HepG2 (cell line): ENCODE measurements around the gene ING1. TPM values are rescaled to one million over a fixed set of nuclear protein-coding genes. Genes with fewer than 3 reads are reported as not detected.
A peak's percentile ranks its signal among the peaks of the same experiment; 100 is the strongest.

Source experiments
- CHD2 ChIP-seq: IDR thresholded peaks from 2 replicates; pipeline ENCODE4 v1.6.1; 2011; ENCODE audit warnings: low read depth, low read length, improper control_type of control experiment
- GABPB1 ChIP-seq: IDR thresholded peaks from 2 replicates; pipeline ENCODE4 v1.6.1; 2016; ENCODE audit warnings: mild to moderate bottlenecking, missing genetic modification reagents, moderate library complexity, missing compliant biosample characterization
- GLMP ChIP-seq: sonication (generic); formaldehyde crosslinking; IDR thresholded peaks from 2 replicates; pipeline ENCODE4 v1.9.0; 2021; ENCODE audit warnings: missing genetic modification reagents, mild to moderate bottlenecking, borderline replicate concordance
- GPN1 ChIP-seq: sonication (generic); formaldehyde crosslinking; IDR thresholded peaks from 2 replicates; pipeline ENCODE4 v1.5.1; 2020; ENCODE audit warnings: missing genetic modification reagents, borderline replicate concordance
- GTF2F1 ChIP-seq: fragments of 150-350 bp; IDR thresholded peaks from 2 replicates; pipeline ENCODE4 v1.6.1; 2014; ENCODE audit warnings: low read length
- HNRNPK ChIP-seq: fragments of 200-400 bp; formaldehyde crosslinking; IDR thresholded peaks from 2 replicates; pipeline ENCODE4 v1.6.1; 2018; ENCODE audit warnings: low read length, low read depth, moderate library complexity, mild to moderate bottlenecking; ENCODE audit not compliant: poor library complexity, severe bottlenecking
- MAFF ChIP-seq: IDR thresholded peaks from 2 replicates; pipeline ENCODE4 v1.6.1; 2011; ENCODE audit warnings: low read depth, low read length, improper control_type of control experiment
- MED13 ChIP-seq: sonication (generic); formaldehyde crosslinking; IDR thresholded peaks from 2 replicates; pipeline ENCODE4 v1.5.0; 2020; ENCODE audit warnings: missing genetic modification reagents
- PHF21A ChIP-seq: sonication (generic); formaldehyde crosslinking; IDR thresholded peaks from 2 replicates; pipeline ENCODE4 v1.5.0; 2020; ENCODE audit warnings: mild to moderate bottlenecking, missing genetic modification reagents
- POGZ ChIP-seq: sonication (generic); formaldehyde crosslinking; IDR thresholded peaks from 2 replicates; pipeline ENCODE4 v1.4.0; 2020; ENCODE audit warnings: mild to moderate bottlenecking, missing genetic modification reagents
- RBAK ChIP-seq: sonication (generic); formaldehyde crosslinking; IDR thresholded peaks from 2 replicates; pipeline ENCODE4 v1.5.1; 2020; ENCODE audit warnings: mild to moderate bottlenecking, missing genetic modification reagents
- SAFB2 ChIP-seq: sonication (generic); formaldehyde crosslinking; IDR thresholded peaks from 2 replicates; pipeline ENCODE4 v1.5.1; 2020; ENCODE audit warnings: missing genetic modification reagents, low read depth, mild to moderate bottlenecking, borderline replicate concordance
- SP2 ChIP-seq: sonication (generic); formaldehyde crosslinking; IDR thresholded peaks from 2 replicates; pipeline ENCODE4 v1.5.1; 2020; ENCODE audit warnings: mild to moderate bottlenecking, missing genetic modification reagents
- SP4 ChIP-seq: sonication (generic); formaldehyde crosslinking; IDR thresholded peaks from 2 replicates; pipeline ENCODE4 v1.8.1; 2023; ENCODE audit warnings: mild to moderate bottlenecking, missing genetic modification reagents
- SRSF4 ChIP-seq: fragments of 200-400 bp; formaldehyde crosslinking; IDR thresholded peaks from one replicate; pipeline ENCODE4 v1.6.1; 2018; ENCODE audit warnings: mild to moderate bottlenecking, low read depth, low read length, moderate library complexity; ENCODE audit not compliant: poor library complexity, severe bottlenecking
- ZBTB3 ChIP-seq: sonication (generic); formaldehyde crosslinking; IDR thresholded peaks from 2 replicates; pipeline ENCODE4 v1.4.0; 2020; ENCODE audit warnings: low read depth, mild to moderate bottlenecking, moderate library complexity, missing genetic modification reagents, borderline replicate concordance
- ZC3H4 ChIP-seq: sonication (generic); formaldehyde crosslinking; IDR thresholded peaks from 2 replicates; pipeline ENCODE4 v1.4.0; 2020; ENCODE audit warnings: missing genetic modification reagents, borderline replicate concordance
- ZNF331 ChIP-seq: sonication (generic); formaldehyde crosslinking; IDR thresholded peaks from 2 replicates; pipeline ENCODE4 v1.4.0; 2020; ENCODE audit warnings: missing genetic modification reagents
- ZNF570 ChIP-seq: sonication (generic); formaldehyde crosslinking; IDR thresholded peaks from 2 replicates; pipeline ENCODE4 v1.4.0; 2020; ENCODE audit warnings: mild to moderate bottlenecking, missing genetic modification reagents, borderline replicate concordance
- ZNF644 ChIP-seq: IDR thresholded peaks from 2 replicates; pipeline ENCODE4 v1.6.1; 2016; ENCODE audit warnings: low read depth
- ZNF703 ChIP-seq: sonication (generic); formaldehyde crosslinking; IDR thresholded peaks from 2 replicates; pipeline ENCODE4 v1.5.1; 2020; ENCODE audit warnings: missing genetic modification reagents, mild to moderate bottlenecking, moderate library complexity, borderline replicate concordance
- ZNF883 ChIP-seq: sonication (generic); formaldehyde crosslinking; IDR thresholded peaks from 2 replicates; pipeline ENCODE4 v1.5.1; 2020; ENCODE audit warnings: mild to moderate bottlenecking, missing genetic modification reagents; ENCODE audit errors: not compliant biosample characterization
- polyA plus RNA-seq, 8 experiments: library from polyadenylated mRNA; depleted of rRNA in 3 of 8; stranded (reverse) in 7 of 8; unstranded in 1 of 8; fragments of >200 nt; fragmentation: Illumina TruSeq in 4 of 8; extraction: Trizol in 4 of 8; gene quantifications; 2 replicates each; pipeline versions ENCODE4 v1.2.1 to v1.2.3, GENCODE V29; 2011 to 2016; ENCODE audit warnings: low read depth in 4 of 8, missing spikeins in 1 of 8, mixed read lengths in 1 of 8; ENCODE audit not compliant: insufficient read depth in 1 of 8
- total RNA-seq, 5 experiments: library from RNA; depleted of rRNA; stranded (reverse); fragments of >200 nt; fragmentation: Illumina TruSeq; extraction: Trizol; gene quantifications; 2 replicates each; pipeline ENCODE4 v1.2.3, GENCODE V29; 2016; ENCODE audit warnings: low read depth in 1 of 5
- TF ChIP-seq, protein P1 (sequence below): sonication (generic); formaldehyde crosslinking; IDR thresholded peaks from 2 replicates; pipeline ENCODE4 v1.9.0; 2022; ENCODE audit warnings: low read depth, missing genetic modification reagents
- TF ChIP-seq, protein P2 (sequence below): IDR thresholded peaks from 2 replicates; pipeline ENCODE4 v1.6.1; 2016; ENCODE audit warnings: missing compliant biosample characterization, missing genetic modification reagents, borderline replicate concordance

The ING1 gene
- total and polyA plus RNA-seq, 2 of the 13 experiments (the other 11 are each of a cell fraction or from before 2014, with no cell fraction given): 8.1 to 16.1 TPM

GRCh38 chr13:110715395-110716246 is 2.1 kb downstream of the ING1 start (continued):
- TF ChIP-seq GPN1 (CRISPR knock-in tag) (no peak), ZNF331 (no peak), SP4 (CRISPR knock-in tag) (peak; percentile 79), MED13 (CRISPR knock-in tag) (0 out of 2 replicates have a peak, but pooled peaks have one; percentile 56), HNRNPK (peak; percentile 10), ZNF703 (CRISPR knock-in tag) (0 out of 2 replicates have a peak, but pooled peaks have one; percentile 56), POGZ (CRISPR knock-in tag) (peak; percentile 25), SRSF4 (no peak), ZNF570 (CRISPR knock-in tag) (no peak), CHD2 (peak; percentile 52; the same call in 1 of the 2 replicates), RBAK (CRISPR knock-in tag) (no peak), GABPB1 (CRISPR knock-in tag) (peak; percentile 74; the same call in 1 of the 2 replicates), GTF2F1 (0 out of 2 replicates have a peak, but pooled peaks have one; percentile 22), GLMP (CRISPR knock-in tag) (no peak), ZNF883 (CRISPR knock-in tag) (peak; percentile 30), SP2 (CRISPR knock-in tag) (peak; percentile 96), MAFF (no peak), SAFB2 (CRISPR knock-in tag) (no peak), ZC3H4 (no peak), PHF21A (CRISPR knock-in tag) (peak; percentile 89), ZNF644 (CRISPR knock-in tag) (no peak), ZBTB3 (CRISPR knock-in tag) (no peak)
- TF ChIP-seq, protein P1, sequence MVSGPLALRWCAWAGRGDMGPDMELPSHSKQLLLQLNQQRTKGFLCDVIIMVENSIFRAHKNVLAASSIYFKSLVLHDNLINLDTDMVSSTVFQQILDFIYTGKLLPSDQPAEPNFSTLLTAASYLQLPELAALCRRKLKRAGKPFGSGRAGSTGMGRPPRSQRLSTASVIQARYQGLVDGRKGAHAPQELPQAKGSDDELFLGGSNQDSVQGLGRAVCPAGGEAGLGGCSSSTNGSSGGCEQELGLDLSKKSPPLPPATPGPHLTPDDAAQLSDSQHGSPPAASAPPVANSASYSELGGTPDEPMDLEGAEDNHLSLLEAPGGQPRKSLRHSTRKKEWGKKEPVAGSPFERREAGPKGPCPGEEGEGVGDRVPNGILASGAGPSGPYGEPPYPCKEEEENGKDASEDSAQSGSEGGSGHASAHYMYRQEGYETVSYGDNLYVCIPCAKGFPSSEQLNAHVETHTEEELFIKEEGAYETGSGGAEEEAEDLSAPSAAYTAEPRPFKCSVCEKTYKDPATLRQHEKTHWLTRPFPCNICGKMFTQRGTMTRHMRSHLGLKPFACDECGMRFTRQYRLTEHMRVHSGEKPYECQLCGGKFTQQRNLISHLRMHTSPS: no peak
- TF ChIP-seq, protein P2, sequence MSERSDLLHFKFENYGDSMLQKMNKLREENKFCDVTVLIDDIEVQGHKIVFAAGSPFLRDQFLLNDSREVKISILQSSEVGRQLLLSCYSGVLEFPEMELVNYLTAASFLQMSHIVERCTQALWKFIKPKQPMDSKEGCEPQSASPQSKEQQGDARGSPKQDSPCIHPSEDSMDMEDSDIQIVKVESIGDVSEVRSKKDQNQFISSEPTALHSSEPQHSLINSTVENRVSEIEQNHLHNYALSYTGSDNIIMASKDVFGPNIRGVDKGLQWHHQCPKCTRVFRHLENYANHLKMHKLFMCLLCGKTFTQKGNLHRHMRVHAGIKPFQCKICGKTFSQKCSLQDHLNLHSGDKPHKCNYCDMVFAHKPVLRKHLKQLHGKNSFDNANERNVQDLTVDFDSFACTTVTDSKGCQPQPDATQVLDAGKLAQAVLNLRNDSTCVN: no peak; the same call in 1 of the 2 replicates
